K562 (cell line): ENCODE measurements around the gene AIFM3. TPM values are rescaled to one million over a fixed set of nuclear protein-coding genes. Genes with fewer than 3 reads are reported as not detected.

Experiments
- EZH2 ChIP-seq: IDR thresholded peaks from 2 replicates; pipeline ENCODE4 v1.6.1; 2012; ENCODE audit warnings: low read depth, mild to moderate bottlenecking, inconsistent platforms, low read length, borderline replicate concordance
- FOS ChIP-seq: IDR thresholded peaks from 3 replicates; pipeline ENCODE4 v1.6.1; 2011; ENCODE audit not compliant: insufficient read length; ENCODE audit errors: extremely low read depth
- GABPA ChIP-seq: fragments of 200-800 bp; sonication (Bioruptor generic); conservative IDR thresholded peaks from 2 replicates; pipeline ENCODE4 v1.6.1; 2016; ENCODE audit warnings: low read depth, missing genetic modification characterization, missing compliant biosample characterization
- GTF2E2 ChIP-seq: fragments of 200-800 bp; sonication (Bioruptor generic); IDR thresholded peaks from 2 replicates; pipeline ENCODE4 v1.6.1; 2016; ENCODE audit warnings: missing genetic modification characterization, missing compliant biosample characterization
- RBBP5 ChIP-seq: fragments of 200-600 bp; sonication (generic); IDR thresholded peaks from 2 replicates; pipeline ENCODE4 v1.6.1; 2012; ENCODE audit warnings: borderline replicate concordance, mild to moderate bottlenecking, low read length, control low read depth, inconsistent platforms; ENCODE audit not compliant: insufficient read depth, poor library complexity, severe bottlenecking
- TCF7 ChIP-seq: sonication (generic); IDR thresholded peaks from 2 replicates; pipeline ENCODE4 v1.6.1; 2016; ENCODE audit warnings: antibody characterized with exemption, borderline replicate concordance
- TRIM28 ChIP-seq: fragments of 450-650 bp; IDR thresholded peaks from 2 replicates; pipeline ENCODE4 v1.6.1; 2017
- ZBTB8A ChIP-seq: fragments of 450-650 bp; IDR thresholded peaks from 2 replicates; pipeline ENCODE4 v1.6.1; 2018; ENCODE audit warnings: mild to moderate bottlenecking, moderate library complexity; ENCODE audit not compliant: partially characterized antibody
- ZFX ChIP-seq: sonication (generic); formaldehyde crosslinking; IDR thresholded peaks from 2 replicates; pipeline ENCODE4 v1.8.0; 2022; ENCODE audit warnings: mild to moderate bottlenecking, missing genetic modification reagents, moderate library complexity
- ZKSCAN8 ChIP-seq: fragments of 200-800 bp; sonication (Bioruptor generic); IDR thresholded peaks from 2 replicates; pipeline ENCODE4 v1.6.1; 2016; ENCODE audit warnings: missing genetic modification characterization, missing compliant biosample characterization
- ZNF274 ChIP-seq: IDR thresholded peaks from 2 replicates; pipeline ENCODE4 v1.6.1; 2011; ENCODE audit warnings: low read depth, mild to moderate bottlenecking, low read length, moderate library complexity, borderline replicate concordance
- ZNF282 ChIP-seq: sonication (generic); formaldehyde crosslinking; IDR thresholded peaks from 2 replicates; pipeline ENCODE4 v1.8.1; 2023; ENCODE audit warnings: missing genetic modification reagents
- ZNF75A ChIP-seq: fragments of 450-650 bp; formaldehyde crosslinking; IDR thresholded peaks from 2 replicates; pipeline ENCODE4 v1.4.0; 2020; ENCODE audit warnings: mild to moderate bottlenecking
- polyA plus RNA-seq, 8 experiments: library from polyadenylated mRNA; depleted of rRNA in 4 of 8; stranded (reverse) in 5 of 8; unstranded in 3 of 8; fragments of >200 nt; fragmentation: Nextera tagmentation in 2 of 8; fragmentation: Illumina TruSeq in 1 of 8; extraction: Ambion mirVana in 2 of 8; extraction: Trizol in 1 of 8; gene quantifications; 2 replicates each; pipeline versions ENCODE4 v1.2.1 to v1.2.3, GENCODE V29; 2011 to 2014; ENCODE audit warnings: inconsistent platforms in 1 of 8, missing spikeins in 1 of 8
- total RNA-seq, 7 experiments: library from RNA; depleted of rRNA in 6 of 7; stranded (reverse); fragments of >200 nt in 6 of 7; fragmentation: Illumina TruSeq in 2 of 7; extraction: Trizol in 2 of 7; gene quantifications; 2 replicates each; pipeline versions ENCODE4 v1.2.1 to v1.2.3, GENCODE V29; 2011 to 2021; ENCODE audit warnings: low replicate concordance in 1 of 7
- TF ChIP-seq, protein P1 (sequence below): fragments of 450-650 bp; IDR thresholded peaks from 2 replicates; pipeline ENCODE4 v1.6.1; 2018; ENCODE audit not compliant: partially characterized antibody
- TF ChIP-seq, protein P2 (sequence below): fragments of 450-650 bp; IDR thresholded peaks from 2 replicates; pipeline ENCODE4 v1.7.1; 2018; ENCODE audit warnings: mild to moderate bottlenecking, low read depth; ENCODE audit not compliant: partially characterized antibody
- TF ChIP-seq, protein P3 (sequence below), 2 experiments: fragments of 450-650 bp in 1 of 2; sonication (generic) in 1 of 2; formaldehyde crosslinking; conservative IDR thresholded peaks; 2 replicates each; pipeline versions ENCODE4 v1.4.0 to v1.8.1; 2020 to 2022; ENCODE audit warnings: mild to moderate bottlenecking in 1 of 2, missing genetic modification reagents in 1 of 2
- TF ChIP-seq, protein P4 (sequence below), 2 experiments: fragments of 450-650 bp in 1 of 2; IDR thresholded peaks; 2 replicates each; pipeline ENCODE4 v1.6.1; 2011 to 2017; ENCODE audit warnings: low read depth in 2 of 2, antibody characterized with exemption in 1 of 2, borderline replicate concordance in 1 of 2, low read length in 1 of 2, mild to moderate bottlenecking in 1 of 2, mixed read lengths in 1 of 2; ENCODE audit not compliant: control insufficient read depth in 1 of 2

The AIFM3 gene
- total and polyA plus RNA-seq, 9 of the 15 experiments (the other 6 are each of a cell fraction or from before 2014, with no cell fraction given): 0.03 to 0.20 (median 0.07) TPM; not detected in 1

DNA sequence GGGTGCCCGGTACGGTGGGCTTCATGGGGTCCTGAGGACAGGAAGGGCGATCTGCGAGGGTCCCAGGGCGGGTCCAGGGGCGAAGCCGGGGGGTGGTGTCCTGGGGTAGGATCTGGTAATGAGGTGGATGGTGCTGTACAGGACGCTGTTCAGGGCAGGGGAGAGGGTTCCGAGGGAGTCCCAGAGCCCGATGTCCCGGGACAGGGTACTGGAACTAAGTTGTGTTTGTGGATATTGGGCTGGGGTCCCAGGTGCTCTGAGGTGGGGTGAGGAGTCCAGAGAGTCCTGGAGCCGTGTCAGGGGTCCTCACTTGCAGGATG, 15.5 kb downstream of the AIFM3 start (continued):
- TF ChIP-seq, protein P1, sequence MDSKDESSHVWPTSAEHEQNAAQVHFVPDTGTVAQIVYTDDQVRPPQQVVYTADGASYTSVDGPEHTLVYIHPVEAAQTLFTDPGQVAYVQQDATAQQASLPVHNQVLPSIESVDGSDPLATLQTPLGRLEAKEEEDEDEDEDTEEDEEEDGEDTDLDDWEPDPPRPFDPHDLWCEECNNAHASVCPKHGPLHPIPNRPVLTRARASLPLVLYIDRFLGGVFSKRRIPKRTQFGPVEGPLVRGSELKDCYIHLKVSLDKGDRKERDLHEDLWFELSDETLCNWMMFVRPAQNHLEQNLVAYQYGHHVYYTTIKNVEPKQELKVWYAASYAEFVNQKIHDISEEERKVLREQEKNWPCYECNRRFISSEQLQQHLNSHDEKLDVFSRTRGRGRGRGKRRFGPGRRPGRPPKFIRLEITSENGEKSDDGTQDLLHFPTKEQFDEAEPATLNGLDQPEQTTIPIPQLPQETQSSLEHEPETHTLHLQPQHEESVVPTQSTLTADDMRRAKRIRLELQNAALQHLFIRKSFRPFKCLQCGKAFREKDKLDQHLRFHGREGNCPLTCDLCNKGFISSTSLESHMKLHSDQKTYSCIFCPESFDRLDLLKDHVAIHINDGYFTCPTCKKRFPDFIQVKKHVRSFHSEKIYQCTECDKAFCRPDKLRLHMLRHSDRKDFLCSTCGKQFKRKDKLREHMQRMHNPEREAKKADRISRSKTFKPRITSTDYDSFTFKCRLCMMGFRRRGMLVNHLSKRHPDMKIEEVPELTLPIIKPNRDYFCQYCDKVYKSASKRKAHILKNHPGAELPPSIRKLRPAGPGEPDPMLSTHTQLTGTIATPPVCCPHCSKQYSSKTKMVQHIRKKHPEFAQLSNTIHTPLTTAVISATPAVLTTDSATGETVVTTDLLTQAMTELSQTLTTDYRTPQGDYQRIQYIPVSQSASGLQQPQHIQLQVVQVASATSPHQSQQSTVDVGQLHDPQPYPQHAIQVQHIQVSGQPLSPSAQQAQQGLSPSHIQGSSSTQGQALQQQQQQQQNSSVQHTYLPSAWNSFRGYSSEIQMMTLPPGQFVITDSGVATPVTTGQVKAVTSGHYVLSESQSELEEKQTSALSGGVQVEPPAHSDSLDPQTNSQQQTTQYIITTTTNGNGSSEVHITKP: no peak
- TF ChIP-seq FOS: no peak
- TF ChIP-seq TRIM28: no peak
- no peak for TF ChIP-seq ZKSCAN8 (CRISPR knock-in tag)
- no peak for TF ChIP-seq ZNF274
- TF ChIP-seq ZBTB8A: no peak
- TF ChIP-seq, protein P2, sequence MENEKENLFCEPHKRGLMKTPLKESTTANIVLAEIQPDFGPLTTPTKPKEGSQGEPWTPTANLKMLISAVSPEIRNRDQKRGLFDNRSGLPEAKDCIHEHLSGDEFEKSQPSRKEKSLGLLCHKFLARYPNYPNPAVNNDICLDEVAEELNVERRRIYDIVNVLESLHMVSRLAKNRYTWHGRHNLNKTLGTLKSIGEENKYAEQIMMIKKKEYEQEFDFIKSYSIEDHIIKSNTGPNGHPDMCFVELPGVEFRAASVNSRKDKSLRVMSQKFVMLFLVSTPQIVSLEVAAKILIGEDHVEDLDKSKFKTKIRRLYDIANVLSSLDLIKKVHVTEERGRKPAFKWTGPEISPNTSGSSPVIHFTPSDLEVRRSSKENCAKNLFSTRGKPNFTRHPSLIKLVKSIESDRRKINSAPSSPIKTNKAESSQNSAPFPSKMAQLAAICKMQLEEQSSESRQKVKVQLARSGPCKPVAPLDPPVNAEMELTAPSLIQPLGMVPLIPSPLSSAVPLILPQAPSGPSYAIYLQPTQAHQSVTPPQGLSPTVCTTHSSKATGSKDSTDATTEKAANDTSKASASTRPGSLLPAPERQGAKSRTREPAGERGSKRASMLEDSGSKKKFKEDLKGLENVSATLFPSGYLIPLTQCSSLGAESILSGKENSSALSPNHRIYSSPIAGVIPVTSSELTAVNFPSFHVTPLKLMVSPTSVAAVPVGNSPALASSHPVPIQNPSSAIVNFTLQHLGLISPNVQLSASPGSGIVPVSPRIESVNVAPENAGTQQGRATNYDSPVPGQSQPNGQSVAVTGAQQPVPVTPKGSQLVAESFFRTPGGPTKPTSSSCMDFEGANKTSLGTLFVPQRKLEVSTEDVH: no peak
- TF ChIP-seq GTF2E2 (tag): no peak
- no peak for TF ChIP-seq ZFX
- no peak for TF ChIP-seq RBBP5
- TF ChIP-seq, protein P3, sequence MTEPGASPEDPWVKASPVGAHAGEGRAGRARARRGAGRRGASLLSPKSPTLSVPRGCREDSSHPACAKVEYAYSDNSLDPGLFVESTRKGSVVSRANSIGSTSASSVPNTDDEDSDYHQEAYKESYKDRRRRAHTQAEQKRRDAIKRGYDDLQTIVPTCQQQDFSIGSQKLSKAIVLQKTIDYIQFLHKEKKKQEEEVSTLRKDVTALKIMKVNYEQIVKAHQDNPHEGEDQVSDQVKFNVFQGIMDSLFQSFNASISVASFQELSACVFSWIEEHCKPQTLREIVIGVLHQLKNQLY (CRISPR knock-in tag; conservative IDR thresholded peaks at IDR 0.05): no peak; a peak in 1 of 4 replicates
- TF ChIP-seq, protein P4, sequence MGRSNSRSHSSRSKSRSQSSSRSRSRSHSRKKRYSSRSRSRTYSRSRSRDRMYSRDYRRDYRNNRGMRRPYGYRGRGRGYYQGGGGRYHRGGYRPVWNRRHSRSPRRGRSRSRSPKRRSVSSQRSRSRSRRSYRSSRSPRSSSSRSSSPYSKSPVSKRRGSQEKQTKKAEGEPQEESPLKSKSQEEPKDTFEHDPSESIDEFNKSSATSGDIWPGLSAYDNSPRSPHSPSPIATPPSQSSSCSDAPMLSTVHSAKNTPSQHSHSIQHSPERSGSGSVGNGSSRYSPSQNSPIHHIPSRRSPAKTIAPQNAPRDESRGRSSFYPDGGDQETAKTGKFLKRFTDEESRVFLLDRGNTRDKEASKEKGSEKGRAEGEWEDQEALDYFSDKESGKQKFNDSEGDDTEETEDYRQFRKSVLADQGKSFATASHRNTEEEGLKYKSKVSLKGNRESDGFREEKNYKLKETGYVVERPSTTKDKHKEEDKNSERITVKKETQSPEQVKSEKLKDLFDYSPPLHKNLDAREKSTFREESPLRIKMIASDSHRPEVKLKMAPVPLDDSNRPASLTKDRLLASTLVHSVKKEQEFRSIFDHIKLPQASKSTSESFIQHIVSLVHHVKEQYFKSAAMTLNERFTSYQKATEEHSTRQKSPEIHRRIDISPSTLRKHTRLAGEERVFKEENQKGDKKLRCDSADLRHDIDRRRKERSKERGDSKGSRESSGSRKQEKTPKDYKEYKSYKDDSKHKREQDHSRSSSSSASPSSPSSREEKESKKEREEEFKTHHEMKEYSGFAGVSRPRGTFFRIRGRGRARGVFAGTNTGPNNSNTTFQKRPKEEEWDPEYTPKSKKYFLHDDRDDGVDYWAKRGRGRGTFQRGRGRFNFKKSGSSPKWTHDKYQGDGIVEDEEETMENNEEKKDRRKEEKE (IDR thresholded peaks at IDR 0.05; ENCODE audit: borderline replicate concordance in 1 of 2, control insufficient read depth in 1 of 2, low read depth in 2 of 2, low read length in 1 of 2): no peak
- TF ChIP-seq ZNF75A (CRISPR knock-in tag): no peak
- no peak for TF ChIP-seq GABPA (tag)
- no peak for TF ChIP-seq EZH2
- no peak for TF ChIP-seq TCF7
- no peak for TF ChIP-seq ZNF282
